Transverse colon (tissue), 3 donors: ENCODE results near the gene IL1RAPL1.

Experiments
- CTCF ChIP-seq, 5 experiments: fragments of 200-600 bp in 3 of 5; fragments of 450-650 bp in 2 of 5; sonication (generic) in 3 of 5; IDR thresholded peaks; 1 replicate in 2 of 5; 2 replicates in 3 of 5; pipeline ENCODE4 v1.5.1; 2016 to 2017; ENCODE audit warnings: antibody characterized with exemption in 5 of 5, inconsistent platforms in 3 of 5, mild to moderate bottlenecking in 2 of 5, moderate library complexity in 1 of 5
- POLR2A ChIP-seq: fragments of 450-650 bp; IDR thresholded peaks from one replicate; pipeline ENCODE4 v1.6.1; 2016; ENCODE audit warnings: antibody characterized with exemption, mild to moderate bottlenecking, moderate library complexity

DNA sequence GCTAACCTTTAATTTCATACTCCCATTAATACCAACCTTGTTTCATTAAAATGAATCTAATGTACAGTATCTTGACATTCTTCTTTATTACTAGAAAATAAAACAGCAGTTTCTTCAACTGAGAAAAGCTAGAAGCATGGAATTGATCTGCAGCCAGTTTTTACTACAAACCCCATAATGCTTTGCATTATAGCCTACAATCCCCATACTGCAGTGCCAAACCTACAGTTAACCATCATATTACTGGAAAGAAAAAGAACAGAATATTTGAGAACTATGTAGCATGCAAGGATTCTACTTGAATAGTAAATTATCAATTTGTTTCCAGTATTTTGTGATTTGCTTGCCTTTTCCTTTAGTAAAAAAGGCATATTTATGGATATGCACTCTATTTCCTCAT lies 3.2 kb upstream of the IL1RAPL1 start:
- TF ChIP-seq POLR2A (no peak), CTCF (IDR thresholded peaks at IDR 0.05) (no peak)
